Keratinocyte (primary cell): ENCODE results near the gene ZNF268. TPM values are rescaled to one million over a fixed set of nuclear protein-coding genes. Genes with fewer than 3 reads are reported as not detected.

ENCODE experiments used
- DNase-seq: peaks from one replicate; pipeline ENCODE4 v3.0.0-alpha.2; 2011; ENCODE audit warnings: low read depth, missing footprints, low spot score
- FAIRE-seq: peaks from 2 replicates; lab custom pipeline; 2011; peaks lifted over from hg19 to GRCh38; lab: Jason Lieb, UNC
- H2AFZ ChIP-seq: 2 replicates; pipeline ENCODE4 v1.6.0; 2012; ENCODE audit warnings: low read length, control low read depth, inconsistent platforms; ENCODE audit not compliant: control insufficient read depth
- H3K27ac ChIP-seq: 2 replicates; pipeline ENCODE4 v1.5.1; 2011; ENCODE audit warnings: low read length; ENCODE audit not compliant: control insufficient read depth, insufficient read depth
- H3K27me3 ChIP-seq: 3 replicates; pipeline ENCODE4 v1.6.0; 2011; ENCODE audit warnings: low read length; ENCODE audit not compliant: control insufficient read depth, insufficient read depth; ENCODE audit errors: extremely low read depth
- H3K36me3 ChIP-seq, 2 experiments: 2 replicates in 1 of 2; 3 replicates in 1 of 2; pipeline ENCODE4 v1.5.1; 2011; ENCODE audit warnings: low read length in 2 of 2, mild to moderate bottlenecking in 1 of 2; ENCODE audit not compliant: control insufficient read depth in 2 of 2, insufficient read depth in 2 of 2; ENCODE audit errors: extremely low read depth in 1 of 2
- H3K4me1 ChIP-seq: 3 replicates; pipeline ENCODE4 v1.5.1; 2011; ENCODE audit warnings: low read length; ENCODE audit not compliant: control insufficient read depth, insufficient read depth; ENCODE audit errors: extremely low read depth
- H3K4me2 ChIP-seq: 3 replicates; pipeline ENCODE4 v1.6.0; 2011; ENCODE audit warnings: low read depth, low read length; ENCODE audit not compliant: control insufficient read depth, insufficient read depth; ENCODE audit errors: extremely low read depth
- H3K4me3 ChIP-seq, 3 experiments: fragments of 200-600 bp in 1 of 3; sonication (generic) in 1 of 3; 2 replicates in 2 of 3; 3 replicates in 1 of 3; pipeline ENCODE4 v1.5.1; 2011 to 2016; ENCODE audit warnings: low read length in 3 of 3, mild to moderate bottlenecking in 3 of 3, control low read depth in 2 of 3, inconsistent platforms in 1 of 3, low read depth in 1 of 3, mixed read lengths in 1 of 3, mixed run types in 1 of 3, moderate library complexity in 1 of 3; ENCODE audit not compliant: control insufficient read depth in 2 of 3, insufficient read depth in 2 of 3; ENCODE audit errors: extremely low read depth in 1 of 3
- H3K79me2 ChIP-seq: 2 replicates; pipeline ENCODE4 v1.6.0; 2012; ENCODE audit warnings: low read length; ENCODE audit not compliant: control insufficient read depth, insufficient read depth
- H3K9ac ChIP-seq: 3 replicates; pipeline ENCODE4 v1.6.0; 2011; ENCODE audit warnings: low read length; ENCODE audit not compliant: control insufficient read depth, insufficient read depth; ENCODE audit errors: extremely low read depth
- H3K9me1 ChIP-seq: 3 replicates; pipeline ENCODE4 v1.6.0; 2011; ENCODE audit warnings: low read length; ENCODE audit not compliant: control insufficient read depth, insufficient read depth; ENCODE audit errors: extremely low read depth
- H3K9me3 ChIP-seq: 2 replicates; pipeline ENCODE4 v1.5.1; 2012; ENCODE audit warnings: low read depth, low read length; ENCODE audit not compliant: control insufficient read depth
- H4K20me1 ChIP-seq: 3 replicates; pipeline ENCODE4 v1.6.0; 2011; ENCODE audit warnings: low read length; ENCODE audit not compliant: control insufficient read depth, insufficient read depth; ENCODE audit errors: extremely low read depth
- CTCF ChIP-seq, 3 experiments: IDR thresholded peaks in 1 of 3; conservative IDR thresholded peaks in 1 of 3; optimal IDR thresholded peaks in 1 of 3; 2 replicates in 2 of 3; 3 replicates in 1 of 3; pipeline versions ENCODE3 to v1.5.1; 2011; ENCODE audit warnings: low read length in 3 of 3, mild to moderate bottlenecking in 3 of 3, moderate library complexity in 2 of 3, control low read depth in 1 of 3, inconsistent platforms in 1 of 3; ENCODE audit not compliant: insufficient read depth in 2 of 3; ENCODE audit errors: extremely low read depth in 1 of 3
- EZH2 ChIP-seq: IDR thresholded peaks from one replicate; pipeline ENCODE4 v1.6.1; 2012; ENCODE audit warnings: inconsistent platforms, mild to moderate bottlenecking, low read length, moderate library complexity
- dilution Hi-C: fragments of 300-500 bp; cut with MboI; formaldehyde crosslinking; loops from one replicate; pipeline ENCODE4 v1.7.0; 2020; ENCODE audit warnings: low sequenced_read_pairs; ENCODE audit not compliant: extremely low pct_ligation_motif_present
- polyA plus RNA-seq, 5 experiments: library from polyadenylated mRNA; depleted of rRNA in 3 of 5; stranded (reverse) in 3 of 5; stranded (forward) in 1 of 5; unstranded in 1 of 5; fragments of >200 nt; gene quantifications; 1 replicate in 1 of 5; 2 replicates in 3 of 5; 3 replicates in 1 of 5; pipeline versions ENCODE4 v1.2.1 to v1.2.3, GENCODE V29; 2011 to 2012; ENCODE audit warnings: missing spikeins in 2 of 5, low read depth in 1 of 5, low replicate concordance in 1 of 5

The ZNF268 gene
- polyA plus RNA-seq, 1 donor (not counting 4 experiments of a cell fraction or from before 2014, with no cell fraction given): 9.4 TPM

DNA sequence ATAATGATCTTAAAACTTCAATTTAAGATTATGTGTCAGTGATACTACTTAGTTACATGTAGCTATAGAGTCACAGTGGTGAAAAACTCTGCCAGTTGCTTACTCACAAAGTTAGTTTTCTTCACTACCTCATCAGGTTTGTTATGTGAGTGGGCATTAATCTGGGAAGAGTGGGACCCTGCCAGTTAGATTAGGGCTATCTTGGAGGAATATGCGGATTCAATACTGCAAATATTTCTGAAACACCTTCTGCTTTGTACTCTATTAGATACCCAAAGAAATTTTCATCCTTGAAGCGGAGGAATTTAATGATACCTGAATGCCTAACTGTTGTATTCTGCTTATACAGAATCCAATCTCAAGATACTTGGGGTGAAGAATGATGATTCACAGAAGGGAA, 25.1 kb downstream of the ZNF268 start:
- FAIRE-seq (no peak), DNase-seq (no peak)
- no peaks in the 10 kb centered on the region for H3K9me1 ChIP-seq
- no peaks in the 10 kb centered on the region for H3K27me3 ChIP-seq
- no peaks in the 10 kb centered on the region for H4K20me1 ChIP-seq
- dilution Hi-C loops: no loop called here
- TF ChIP-seq CTCF (optimal IDR thresholded peaks at IDR 0.05 in 1 of 3, IDR thresholded peaks at IDR 0.05 in 1 of 3, conservative IDR thresholded peaks at IDR 0.05 in 1 of 3; ENCODE audit: extremely low read depth in 1 of 3, insufficient read depth in 2 of 3, low read length in 3 of 3) (no peak), EZH2 (no peak)
- no peak overlapping the region for H3K9ac ChIP-seq
- H3K79me2 ChIP-seq: no peaks in the 10 kb centered on the region
- no peak overlapping the region for H2AFZ ChIP-seq
- no peak overlapping the region for H3K27ac ChIP-seq
- peaks cover 49% of the 10 kb centered on the region for H3K9me3 ChIP-seq
- H3K4me3 ChIP-seq: no peak overlapping the region
- no peak overlapping the region for H3K4me2 ChIP-seq
- no peaks in the 10 kb centered on the region for H3K4me1 ChIP-seq
- peaks cover 7 to 8% of the 10 kb centered on the region in 2 experiments for H3K36me3 ChIP-seq

GRCh38 chr12:133215724-133216123, 34.4 kb downstream of the ZNF268 start:
- DNase-seq: no peak

More at GRCh38 chr12:133215724-133216123, 34.4 kb downstream of the ZNF268 start:
- no peak overlapping the region for H3K9ac ChIP-seq
- dilution Hi-C loops: no loop called here
- no peaks in the 10 kb centered on the region for H4K20me1 ChIP-seq
- H3K27ac ChIP-seq: no peak overlapping the region
- H3K36me3 ChIP-seq: no peaks in the 10 kb centered on the region
- TF ChIP-seq CTCF (optimal IDR thresholded peaks at IDR 0.05 in 1 of 3, IDR thresholded peaks at IDR 0.05 in 1 of 3, conservative IDR thresholded peaks at IDR 0.05 in 1 of 3; ENCODE audit: extremely low read depth in 1 of 3, insufficient read depth in 2 of 3, low read length in 3 of 3): no peak
- no peaks in the 10 kb centered on the region for H3K79me2 ChIP-seq
- no peaks in the 10 kb centered on the region for H3K9me1 ChIP-seq
- peaks cover 14% of the 10 kb centered on the region for H3K9me3 ChIP-seq
- H2AFZ ChIP-seq: no peak overlapping the region
- H3K4me1 ChIP-seq: no peaks in the 10 kb centered on the region
- H3K4me3 ChIP-seq: no peak overlapping the region
- no peaks in the 10 kb centered on the region for H3K27me3 ChIP-seq
- FAIRE-seq: no peak
- H3K4me2 ChIP-seq: no peak overlapping the region
